ENCODE data around the gene ARRDC4. TPM values are rescaled to one million over a fixed set of nuclear protein-coding genes. Genes with fewer than 3 reads are reported as not detected.

ARRDC4 gene, protein sequence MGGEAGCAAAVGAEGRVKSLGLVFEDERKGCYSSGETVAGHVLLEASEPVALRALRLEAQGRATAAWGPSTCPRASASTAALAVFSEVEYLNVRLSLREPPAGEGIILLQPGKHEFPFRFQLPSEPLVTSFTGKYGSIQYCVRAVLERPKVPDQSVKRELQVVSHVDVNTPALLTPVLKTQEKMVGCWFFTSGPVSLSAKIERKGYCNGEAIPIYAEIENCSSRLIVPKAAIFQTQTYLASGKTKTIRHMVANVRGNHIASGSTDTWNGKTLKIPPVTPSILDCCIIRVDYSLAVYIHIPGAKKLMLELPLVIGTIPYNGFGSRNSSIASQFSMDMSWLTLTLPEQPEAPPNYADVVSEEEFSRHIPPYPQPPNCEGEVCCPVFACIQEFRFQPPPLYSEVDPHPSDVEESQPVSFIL
- 8.1 and 8.7 TPM in 2 replicates for total RNA-seq (2021)
- long read RNA-seq, full-length matches to known transcripts, result 2 of 4 reads
- long read RNA-seq, partial matches to known transcripts, result 0 of 4 reads
- long read RNA-seq, other reads (novel, unspliced or antisense), result 2 of 4 reads

DNA sequence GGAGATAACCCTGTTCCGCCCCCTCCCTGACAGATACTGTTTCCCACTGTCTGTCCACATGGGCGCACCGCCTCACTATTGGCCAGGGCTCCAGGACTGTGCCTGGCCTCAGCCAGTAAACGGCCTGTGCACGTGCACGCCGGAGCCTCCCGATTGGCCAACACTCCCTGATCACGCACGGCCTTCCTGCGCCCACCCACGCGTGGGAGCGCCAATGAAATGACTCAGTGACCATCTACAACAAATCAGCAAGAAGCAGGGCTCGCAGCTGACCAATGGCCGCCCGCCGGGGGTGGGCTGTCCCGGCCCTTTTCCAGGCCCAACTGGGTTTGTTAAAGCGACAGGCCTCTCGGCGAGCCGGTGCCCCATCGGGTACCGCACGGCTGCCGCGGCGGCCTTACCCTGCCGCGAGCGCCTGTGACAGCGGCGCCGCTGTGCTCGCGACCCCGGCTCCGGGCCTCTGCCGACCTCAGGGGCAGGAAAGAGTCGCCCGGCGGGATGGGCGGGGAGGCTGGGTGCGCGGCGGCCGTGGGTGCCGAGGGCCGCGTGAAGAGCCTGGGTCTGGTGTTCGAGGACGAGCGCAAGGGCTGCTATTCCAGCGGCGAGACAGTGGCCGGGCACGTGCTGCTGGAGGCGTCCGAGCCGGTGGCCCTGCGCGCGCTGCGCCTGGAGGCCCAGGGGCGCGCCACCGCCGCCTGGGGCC is at the start of gene ARRDC4:
Gene ARRDC4 (plus strand): TSS at position 340 of the 703 bp plus-strand sequence. CDS start 159 bp downstream, at position 499.
- DNase-seq, result peak; percentile 100
- Histone ChIP-seq H2BK120ac (ENCODE audit: low read depth, low read length, poor library complexity, severe bottlenecking) (no peak within 1 kb of the TSS), H3K9me3 (ENCODE audit: control insufficient read depth, low read depth, low read length) (no peaks in the 10 kb centered on the region), H3K79me1 (ENCODE audit: insufficient read depth, low read depth, low read length, poor library complexity, severe bottlenecking) (no peaks in the 10 kb centered on the region), H3K23ac (ENCODE audit: insufficient read length, low read depth, low read length) (no peak within 1 kb of the TSS), H3K27ac (ENCODE audit: insufficient read length, low read depth, low read length) (no peak within 1 kb of the TSS), H2AK5ac (ENCODE audit: insufficient read length, low read length) (no peak within 1 kb of the TSS), H4K8ac (replicated peaks; ENCODE audit: insufficient read length, low read depth, low read length) (no peak within 1 kb of the TSS), H3T11ph (ENCODE audit: low read length) (no peak within 1 kb of the TSS), H3K79me2 (ENCODE audit: insufficient read depth, low read length) (no peaks in the 10 kb centered on the region), H4K91ac (ENCODE audit: insufficient read length, low read depth, low read length) (no peak within 1 kb of the TSS), H3K4ac (ENCODE audit: low read depth, low read length) (no peak within 1 kb of the TSS), H3K14ac (ENCODE audit: insufficient read depth, low read length) (no peak within 1 kb of the TSS; the same call in 1 of the 2 replicates), H3K56ac (ENCODE audit: insufficient read length, low read depth, low read length) (no peak within 1 kb of the TSS), H2AFZ (ENCODE audit: low read length) (peak within 1 kb of the TSS; percentile 89), H3K18ac (ENCODE audit: insufficient read length, low read depth, low read length) (peak within 1 kb of the TSS; percentile 38), H3K4me1 (ENCODE audit: insufficient read depth, low read length) (no peaks in the 10 kb centered on the region; the same call in 1 of the 2 replicates), H2BK12ac (ENCODE audit: insufficient read length, low read depth, low read length) (no peak within 1 kb of the TSS), H2BK20ac (ENCODE audit: low read depth, low read length, poor library complexity, severe bottlenecking) (no peak within 1 kb of the TSS), H3K23me2 (ENCODE audit: insufficient read length, low read depth, low read length, poor library complexity, severe bottlenecking) (peaks cover 7% of the 10 kb centered on the region), H2BK15ac (ENCODE audit: low read depth, low read length) (no peak within 1 kb of the TSS), H3K27me3 (ENCODE audit: insufficient read depth, low read length) (no peaks in the 10 kb centered on the region), H3K9ac (ENCODE audit: extremely low read depth, insufficient read length, low read length) (peak within 1 kb of the TSS; percentile 39), H4K5ac (ENCODE audit: insufficient read length, low read depth, low read length) (no peak within 1 kb of the TSS), H2BK5ac (ENCODE audit: insufficient read length, low read length) (no peak within 1 kb of the TSS), H4K20me1 (ENCODE audit: control insufficient read depth, insufficient read depth, insufficient read length) (no peaks in the 10 kb centered on the region), H3K4me2 (ENCODE audit: insufficient read depth, insufficient read length, low read length) (peak within 1 kb of the TSS; percentile 99)
- Mint-ChIP-seq H3K4me1 (peaks cover 10 to 15% of the 10 kb centered on the region in 2 experiments), H3K9me3 (no peaks in the 10 kb centered on the region), H3K4me3 (peak within 1 kb of the TSS; percentile 76 to 86), H3K27ac (no peak within 1 kb of the TSS; a peak in 1 of 7 replicates), H3K27me3 (ENCODE audit: low read depth) (peaks cover 16% of the 10 kb centered on the region), H3K36me3 (ENCODE audit: insufficient read depth in 1 of 3, low read depth in 3 of 3) (peaks cover 0 to 4% (median 0%) of the 10 kb centered on the region in 3 experiments; a peak in 2 of 7 replicates)
- TF ChIP-seq, protein P1, sequence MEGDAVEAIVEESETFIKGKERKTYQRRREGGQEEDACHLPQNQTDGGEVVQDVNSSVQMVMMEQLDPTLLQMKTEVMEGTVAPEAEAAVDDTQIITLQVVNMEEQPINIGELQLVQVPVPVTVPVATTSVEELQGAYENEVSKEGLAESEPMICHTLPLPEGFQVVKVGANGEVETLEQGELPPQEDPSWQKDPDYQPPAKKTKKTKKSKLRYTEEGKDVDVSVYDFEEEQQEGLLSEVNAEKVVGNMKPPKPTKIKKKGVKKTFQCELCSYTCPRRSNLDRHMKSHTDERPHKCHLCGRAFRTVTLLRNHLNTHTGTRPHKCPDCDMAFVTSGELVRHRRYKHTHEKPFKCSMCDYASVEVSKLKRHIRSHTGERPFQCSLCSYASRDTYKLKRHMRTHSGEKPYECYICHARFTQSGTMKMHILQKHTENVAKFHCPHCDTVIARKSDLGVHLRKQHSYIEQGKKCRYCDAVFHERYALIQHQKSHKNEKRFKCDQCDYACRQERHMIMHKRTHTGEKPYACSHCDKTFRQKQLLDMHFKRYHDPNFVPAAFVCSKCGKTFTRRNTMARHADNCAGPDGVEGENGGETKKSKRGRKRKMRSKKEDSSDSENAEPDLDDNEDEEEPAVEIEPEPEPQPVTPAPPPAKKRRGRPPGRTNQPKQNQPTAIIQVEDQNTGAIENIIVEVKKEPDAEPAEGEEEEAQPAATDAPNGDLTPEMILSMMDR (conservative IDR thresholded peaks at IDR 0.05), result no peak
- WGBS (ENCODE audit: extremely low coverage, insufficient read length, low lambda C conversion rate), result no CpG with 5 or more reads among the region's 69 CpGs
